Body of pancreas (tissue), 4 donors: Measurements from ENCODE around the gene MINPP1. TPM values are rescaled to one million over a fixed set of nuclear protein-coding genes. Genes with fewer than 3 reads are reported as not detected.

ENCODE experiments used
- ATAC-seq: fragments of 150-250 bp; one replicate; pipeline ENCODE4 v1.9.1; 2016
- DNase-seq, 4 donors: peaks; one replicate each; pipeline ENCODE4 v3.0.0-alpha.2; 2019
- H3K27ac ChIP-seq, 4 donors: fragments of 200-600 bp; sonication (generic); 1 replicate in 3 of 4; 2 replicates in 1 of 4; pipeline versions ENCODE4 v1.5.1 to v1.6.1; 2016 to 2019; ENCODE audit warnings: mild to moderate bottlenecking in 1 of 4, mixed read lengths in 1 of 4, moderate library complexity in 1 of 4
- H3K27me3 ChIP-seq, 2 donors: fragments of 200-600 bp; sonication (generic); one replicate each; pipeline ENCODE4 v1.6.0; 2016; ENCODE audit warnings: mild to moderate bottlenecking in 1 of 2
- H3K36me3 ChIP-seq, 2 donors: fragments of 200-600 bp; sonication (generic); replicated peaks in 1 of 2; 2 replicates each; pipeline ENCODE4 v1.5.1; 2016; ENCODE audit warnings: low read depth in 2 of 2; ENCODE audit not compliant: insufficient read depth in 1 of 2
- H3K4me1 ChIP-seq: fragments of 200-600 bp; sonication (generic); one replicate; pipeline ENCODE4 v1.6.0; 2016
- H3K4me3 ChIP-seq, 2 donors: fragments of 200-600 bp; sonication (generic); 1 replicate in 1 of 2; 2 replicates in 1 of 2; pipeline ENCODE4 v1.5.1; 2016 to 2019
- H3K9me3 ChIP-seq, 3 donors: fragments of 200-600 bp; sonication (generic); 1 replicate in 2 of 3; 2 replicates in 1 of 3; pipeline ENCODE4 v1.5.1; 2016
- CTCF ChIP-seq, 7 experiments: fragments of 450-650 bp in 4 of 7; fragments of 200-600 bp in 3 of 7; sonication (generic) in 3 of 7; IDR thresholded peaks; one replicate each; pipeline ENCODE4 v1.5.1; 2016 to 2019; ENCODE audit warnings: antibody characterized with exemption in 7 of 7
- POLR2A ChIP-seq, 3 donors: fragments of 450-650 bp; IDR thresholded peaks; one replicate each; pipeline ENCODE4 v1.6.1; 2016; ENCODE audit warnings: antibody characterized with exemption in 3 of 3, mild to moderate bottlenecking in 2 of 3
- WGBS, 2 donors: methylation state at CpG; one replicate each; pipeline ENCODE4 v1.1.5; 2017; 5-methylcytosine and 5-hydroxymethylcytosine counted together
- intact Hi-C: fragments of 100-400 bp; cut with DNase I; formaldehyde crosslinking; loops from one replicate; pipeline ENCODE4 v1.15.1; 2023
- total RNA-seq, 2 donors: library from RNA; depleted of rRNA; stranded (reverse); fragments of >200 nt; gene quantifications; one replicate each; pipeline ENCODE4 v1.1.0, GENCODE V29; 2016

The MINPP1 gene
- total RNA-seq, 2 donors from 2014 or later = 8.9 to 18.9 TPM

GRCh38 chr10:87593702-87594101, 89.0 kb downstream of the MINPP1 start:
- ATAC-seq (no peak), DNase-seq (no peak)
- Histone ChIP-seq H3K27ac (no peak overlapping the region), H3K4me1 (peaks cover 47% of the 10 kb centered on the region), H3K27me3 (no peaks in the 10 kb centered on the region), H3K9me3 (no peaks in the 10 kb centered on the region), H3K4me3 (no peak overlapping the region), H3K36me3 (no peaks in the 10 kb centered on the region)
- TF ChIP-seq CTCF (IDR thresholded peaks at IDR 0.05) = no peak
- TF ChIP-seq POLR2A (IDR thresholded peaks at IDR 0.05) = no peak
- intact Hi-C loops = no loop called here

DNA sequence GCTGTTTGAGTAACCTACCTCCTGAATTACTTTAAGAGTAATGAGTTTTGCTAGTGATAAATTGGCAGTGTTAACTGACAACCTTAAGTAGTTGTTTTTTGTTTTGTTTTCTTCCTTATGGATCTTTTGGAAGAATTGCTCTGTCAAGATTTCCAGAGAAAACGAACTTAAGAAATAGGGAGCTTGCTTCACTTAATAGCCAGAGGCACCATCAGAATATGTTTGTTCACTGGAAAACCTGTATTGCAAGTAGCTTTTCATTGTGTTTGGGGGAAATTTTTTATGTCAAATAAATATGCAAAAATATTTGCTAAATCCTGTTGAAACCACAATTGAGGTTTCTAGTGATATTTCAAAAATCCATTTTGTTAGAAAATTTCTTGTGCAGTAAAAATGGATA, 89.5 kb downstream of the MINPP1 start:
- H3K27me3 ChIP-seq = no peaks in the 10 kb centered on the region
- H3K36me3 ChIP-seq = no peaks in the 10 kb centered on the region
- intact Hi-C loops = no loop called here
- H3K4me1 ChIP-seq = peaks cover 42% of the 10 kb centered on the region
- H3K4me3 ChIP-seq = no peak overlapping the region
- 79 to 85% methylated on average over 1 of the region's 1 CpG for WGBS, 2 donors
- H3K9me3 ChIP-seq = no peaks in the 10 kb centered on the region
- TF ChIP-seq POLR2A (IDR thresholded peaks at IDR 0.05) (no peak), CTCF (IDR thresholded peaks at IDR 0.05) (no peak)
- H3K27ac ChIP-seq = no peak overlapping the region
- no peak for ATAC-seq
- no peak for DNase-seq

GRCh38 chr10:87594864-87595263, 90.2 kb downstream of the MINPP1 start:
- WGBS, 2 donors = 30 to 31% methylated on average over 2 of the region's 2 CpGs
- Histone ChIP-seq H3K4me1 (peaks cover 35% of the 10 kb centered on the region), H3K9me3 (no peaks in the 10 kb centered on the region), H3K27ac (no peak overlapping the region), H3K36me3 (no peaks in the 10 kb centered on the region), H3K4me3 (no peak overlapping the region), H3K27me3 (no peaks in the 10 kb centered on the region)
- TF ChIP-seq POLR2A (IDR thresholded peaks at IDR 0.05) (no peak), CTCF (IDR thresholded peaks at IDR 0.05) (no peak)
- ATAC-seq (no peak), DNase-seq (peak in 3 of 4 donors; percentile 15 to 24 (median 18))
- intact Hi-C loops = no loop called here

DNA sequence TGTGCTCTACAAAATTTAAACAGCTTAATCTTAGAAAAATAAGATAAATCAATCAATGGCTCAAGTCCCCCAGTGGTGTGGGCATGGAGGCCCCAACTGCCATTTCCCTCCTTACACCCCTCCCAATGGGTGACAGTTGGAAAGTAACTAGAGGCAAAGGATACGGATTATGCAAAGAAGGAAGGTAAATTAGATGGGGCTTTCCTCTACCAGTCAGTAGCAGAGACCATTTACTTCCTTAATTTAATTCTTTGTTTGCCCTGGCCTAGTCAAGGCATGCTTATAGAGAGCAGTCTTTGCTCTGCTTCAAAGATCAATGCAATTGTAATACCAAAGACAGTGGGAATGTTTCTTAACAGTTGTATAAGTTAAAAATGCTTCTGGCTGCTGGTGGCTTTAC, 91.7 kb downstream of the MINPP1 start:
- Histone ChIP-seq H3K27ac (no peak overlapping the region), H3K9me3 (no peaks in the 10 kb centered on the region), H3K36me3 (no peaks in the 10 kb centered on the region), H3K4me3 (no peak overlapping the region), H3K27me3 (no peaks in the 10 kb centered on the region), H3K4me1 (peaks cover 22% of the 10 kb centered on the region)
- intact Hi-C loops = no loop called here
- ATAC-seq (no peak), DNase-seq (no peak)
- 78 to 92% methylated on average over 1 of the region's 1 CpG for WGBS, 2 donors
- no peak for TF ChIP-seq POLR2A (IDR thresholded peaks at IDR 0.05)
- TF ChIP-seq CTCF (IDR thresholded peaks at IDR 0.05) = no peak

DNA sequence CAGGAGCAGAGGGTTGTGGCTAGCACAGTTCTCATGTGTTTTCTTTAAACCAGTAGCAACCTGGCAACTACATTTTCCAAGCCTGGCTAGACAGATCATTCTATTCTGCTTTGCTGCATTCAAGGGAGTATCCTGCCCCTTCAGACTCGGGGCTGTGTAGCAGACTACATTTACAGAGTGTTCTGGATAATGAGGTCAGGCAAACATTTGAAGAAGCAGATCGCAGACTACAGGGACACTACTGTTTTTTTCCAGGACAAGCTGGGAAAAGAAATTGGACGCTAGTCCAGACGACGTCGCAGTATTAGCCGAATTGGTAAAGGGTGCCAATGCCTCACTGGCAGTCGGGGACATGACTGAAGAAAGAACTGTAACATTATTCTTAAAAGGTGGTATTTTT, 94.0 kb downstream of the MINPP1 start:
- Histone ChIP-seq H3K36me3 (no peaks in the 10 kb centered on the region), H3K9me3 (no peaks in the 10 kb centered on the region), H3K27me3 (no peaks in the 10 kb centered on the region), H3K27ac (no peak overlapping the region), H3K4me1 (peaks cover 24% of the 10 kb centered on the region), H3K4me3 (no peak overlapping the region)
- ATAC-seq = no peak
- no peak for TF ChIP-seq CTCF (IDR thresholded peaks at IDR 0.05)
- TF ChIP-seq POLR2A (IDR thresholded peaks at IDR 0.05) = no peak
- intact Hi-C loops = no loop called here
- WGBS, 2 donors = 62 to 63% methylated on average over 8 of the region's 8 CpGs
- DNase-seq = peak in 2 of 4 donors; percentile 18 to 25
